Activated gamma-delta T cell treated with anti-CD3 and anti-CD28 coated beads, Interleukin-2, amount 50 U/mL, for 16 hours (primary cell): ENCODE data around the gene STX1B.
A peak's percentile ranks its signal among the peaks of the same experiment; 100 is the strongest.

Source experiments
- DNase-seq: peaks from one replicate; pipeline ENCODE4 v3.0.0-alpha.2; 2020; ENCODE audit warnings: low read depth

The STX1B gene

DNA sequence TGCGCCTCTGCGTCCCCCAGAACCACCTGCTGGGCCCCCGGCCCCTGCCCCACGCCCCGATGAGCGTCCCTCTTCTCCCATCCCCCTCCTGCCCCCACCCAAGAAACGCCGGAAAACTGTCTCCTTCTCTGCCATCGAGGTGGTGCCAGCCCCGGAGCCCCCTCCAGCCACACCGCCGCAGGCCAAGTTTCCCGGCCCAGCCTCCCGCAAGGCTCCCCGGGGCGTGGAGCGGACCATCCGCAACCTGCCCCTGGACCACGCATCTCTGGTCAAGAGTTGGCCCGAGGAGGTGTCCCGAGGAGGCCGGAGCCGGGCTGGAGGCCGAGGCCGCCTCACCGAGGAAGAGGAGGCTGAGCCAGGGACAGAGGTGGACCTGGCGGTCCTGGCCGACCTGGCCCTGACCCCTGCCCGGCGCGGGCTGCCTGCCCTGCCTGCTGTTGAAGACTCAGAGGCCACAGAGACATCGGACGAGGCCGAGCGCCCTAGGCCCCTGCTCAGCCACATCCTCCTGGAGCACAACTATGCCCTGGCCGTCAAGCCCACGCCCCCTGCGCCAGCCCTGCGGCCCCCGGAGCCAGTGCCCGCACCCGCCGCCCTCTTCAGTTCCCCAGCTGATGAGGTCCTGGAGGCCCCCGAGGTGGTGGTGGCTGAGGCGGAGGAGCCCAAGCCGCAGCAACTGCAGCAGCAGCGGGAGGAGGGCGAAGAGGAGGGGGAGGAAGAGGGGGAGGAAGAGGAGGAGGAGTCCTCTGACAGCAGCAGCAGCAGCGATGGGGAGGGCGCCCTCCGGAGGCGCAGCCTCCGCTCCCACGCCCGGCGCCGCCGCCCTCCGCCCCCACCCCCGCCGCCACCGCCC lies 31.0 kb downstream of the STX1B start:
- DNase-seq, result no peak

DNA sequence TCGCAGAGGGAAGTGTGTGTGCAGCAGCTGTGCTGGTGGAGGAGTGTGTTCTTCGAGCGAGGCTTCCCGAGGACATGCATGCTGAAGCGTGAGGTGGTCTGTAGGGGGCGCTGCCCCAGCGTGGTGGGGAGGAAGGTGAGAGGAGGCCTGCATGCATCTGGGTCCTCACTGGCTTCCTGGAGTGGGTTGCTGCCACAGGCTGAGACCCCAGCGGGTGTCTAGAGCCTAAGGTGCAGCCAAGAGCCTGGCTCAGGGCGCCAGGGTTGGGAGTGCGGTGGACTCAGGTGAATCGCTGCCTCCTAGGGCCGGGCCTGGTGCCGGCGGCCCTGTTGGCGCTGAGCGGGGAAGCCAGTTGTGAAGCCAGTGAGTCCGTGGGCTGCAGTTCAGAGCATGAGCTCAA lies 32.9 kb downstream of the STX1B start:
- no peak for DNase-seq

DNA sequence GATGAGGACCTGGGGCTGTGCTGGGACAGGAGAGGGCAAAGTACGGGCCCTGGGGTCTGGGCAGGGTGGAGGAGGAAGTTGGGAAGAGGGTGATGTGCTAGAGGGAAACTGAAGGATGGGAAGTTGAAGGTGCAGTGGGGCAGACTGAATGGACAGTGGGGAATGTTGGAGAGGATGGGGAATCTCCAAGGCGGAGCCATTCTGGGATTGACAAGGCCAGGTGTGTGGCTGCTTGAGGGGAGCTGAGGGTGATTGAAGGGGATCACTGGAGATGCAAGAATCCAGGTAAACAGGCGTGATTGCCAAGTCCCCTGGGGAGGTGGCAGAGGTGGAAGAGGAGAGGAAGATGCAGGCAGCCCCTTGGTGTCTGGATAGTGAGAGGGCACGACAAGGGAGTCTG lies 34.0 kb downstream of the STX1B start:
- DNase-seq, result no peak

DNA sequence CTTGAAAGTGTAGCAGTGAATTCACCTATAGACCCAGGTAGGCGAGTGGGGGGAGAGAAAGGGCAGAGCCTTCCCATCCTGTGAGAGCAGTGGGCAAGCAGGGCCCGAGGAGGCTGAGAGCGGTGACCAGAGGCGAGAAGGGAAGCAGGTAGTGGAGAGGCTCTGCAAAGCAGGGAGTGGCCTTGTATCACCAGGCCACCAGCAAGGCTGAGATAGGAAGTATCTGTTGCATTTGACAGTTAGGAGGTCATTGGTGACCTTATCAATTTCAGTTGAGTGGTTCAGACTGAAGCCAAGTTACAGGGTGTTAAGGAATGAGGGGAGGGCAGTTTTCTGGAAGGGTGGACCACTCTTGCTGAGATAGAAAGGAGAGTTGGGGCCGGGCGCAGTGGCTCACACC lies 36.1 kb downstream of the STX1B start:
- DNase-seq, result no peak

DNA sequence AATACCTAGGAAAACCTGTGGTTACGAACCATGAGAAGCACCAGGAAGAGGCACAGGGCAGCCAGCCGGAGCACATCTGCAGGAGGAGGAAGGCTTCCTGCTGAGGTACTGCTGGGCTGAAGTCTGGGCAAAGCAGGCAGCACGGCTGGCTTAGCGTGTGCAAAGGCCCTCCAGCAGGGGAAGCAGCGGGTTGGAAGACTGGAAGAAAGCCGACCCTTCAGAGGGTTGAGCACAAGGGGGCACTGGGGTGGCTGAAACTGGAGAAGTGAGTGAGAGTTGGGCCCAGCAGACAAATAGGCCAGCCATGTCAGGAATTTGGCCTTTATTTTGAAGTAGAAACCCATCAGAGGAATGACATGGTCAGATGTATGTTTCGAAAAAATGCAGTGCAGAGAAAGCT lies 37.6 kb downstream of the STX1B start:
- no peak for DNase-seq

DNA sequence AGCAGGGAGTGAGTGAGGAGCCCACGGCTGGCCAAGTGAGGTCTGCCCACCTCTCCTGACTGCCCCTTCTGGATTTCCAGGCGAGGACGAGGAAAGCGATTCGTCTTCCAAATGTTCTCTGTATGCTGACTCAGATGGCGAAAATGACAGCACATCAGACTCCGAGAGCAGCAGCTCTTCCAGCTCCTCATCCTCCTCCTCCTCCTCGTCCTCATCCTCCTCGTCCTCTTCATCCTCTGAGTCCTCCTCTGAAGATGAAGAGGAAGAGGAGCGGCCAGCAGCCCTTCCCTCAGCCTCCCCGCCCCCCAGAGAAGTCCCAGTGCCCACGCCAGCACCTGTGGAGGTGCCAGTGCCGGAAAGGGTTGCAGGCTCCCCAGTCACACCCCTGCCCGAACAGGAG lies 39.1 kb downstream of the STX1B start:
- DNase-seq, result no peak

DNA sequence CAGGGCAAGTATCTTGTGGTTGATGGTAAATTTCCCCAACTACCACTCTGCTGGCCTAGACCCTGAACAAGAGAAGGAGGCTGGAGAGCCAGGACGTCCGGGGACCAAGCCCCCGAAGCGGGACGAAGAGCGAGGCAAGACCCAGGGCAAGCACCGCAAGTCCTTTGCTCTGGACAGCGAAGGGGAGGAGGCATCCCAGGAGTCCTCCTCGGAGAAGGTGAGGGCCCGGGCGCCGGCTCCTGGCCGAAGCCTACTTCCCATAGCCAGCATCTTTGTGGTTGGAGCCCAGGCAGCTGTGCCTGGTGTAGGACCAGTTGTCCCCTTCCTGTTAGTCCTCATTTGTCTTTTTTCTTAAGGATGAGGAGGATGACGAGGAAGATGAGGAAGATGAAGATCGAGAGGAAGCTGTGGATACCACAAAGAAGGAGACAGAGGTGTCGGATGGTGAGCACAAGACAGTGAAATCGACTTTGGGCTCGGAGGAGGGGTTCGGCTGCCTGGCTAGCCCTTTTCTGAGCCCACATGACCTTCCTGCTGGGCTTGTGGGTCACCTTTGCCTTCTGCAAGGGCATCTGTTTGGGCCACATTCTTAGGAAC lies 41.1 kb downstream of the STX1B start:
- DNase-seq, result no peak

DNA sequence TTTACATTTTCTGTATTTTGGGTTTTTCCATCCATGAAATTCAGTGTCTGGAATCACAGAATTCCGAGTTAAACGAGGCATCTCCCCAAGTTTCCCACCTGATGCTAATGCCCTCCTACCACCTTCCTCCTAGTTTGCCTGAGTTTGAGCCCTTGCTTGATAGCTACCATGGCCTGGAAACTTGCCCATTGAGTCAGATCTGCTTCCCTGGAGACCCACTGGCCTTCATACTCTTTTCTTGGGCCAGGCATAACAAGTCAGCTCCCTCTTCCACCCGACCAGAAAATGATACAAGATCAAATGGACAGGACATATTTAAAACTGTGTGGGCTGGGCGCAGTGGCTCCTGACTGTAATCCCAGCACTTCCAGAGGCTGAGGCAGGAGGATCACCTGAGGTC lies 42.6 kb downstream of the STX1B start:
- DNase-seq, result no peak

DNA sequence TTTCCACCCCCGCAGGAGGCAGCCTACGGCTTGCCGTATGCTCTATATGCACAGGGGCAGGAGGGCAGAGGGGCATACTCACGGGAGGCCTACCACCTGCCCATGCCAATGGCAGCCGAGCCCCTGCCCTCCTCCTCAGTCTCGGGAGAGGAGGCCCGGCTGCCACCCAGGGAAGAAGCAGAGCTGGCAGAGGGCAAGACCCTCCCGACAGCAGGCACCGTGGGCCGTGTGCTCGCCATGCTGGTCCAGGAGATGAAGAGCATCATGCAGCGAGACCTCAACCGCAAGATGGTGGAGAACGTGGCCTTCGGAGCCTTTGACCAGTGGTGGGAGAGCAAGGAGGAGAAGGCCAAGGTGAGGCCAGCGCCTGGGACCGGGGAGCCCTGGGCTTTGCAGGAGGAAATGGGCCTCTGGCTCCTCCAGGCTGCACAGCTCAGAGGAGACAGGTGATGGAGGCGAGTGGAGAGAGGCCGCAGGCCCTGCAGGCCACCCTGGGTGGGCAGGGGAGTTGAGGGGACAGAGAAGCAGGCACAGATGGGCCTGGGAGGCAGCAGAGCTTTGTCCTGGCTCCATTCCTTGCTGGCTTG lies 44.3 kb downstream of the STX1B start:
- no peak for DNase-seq

DNA sequence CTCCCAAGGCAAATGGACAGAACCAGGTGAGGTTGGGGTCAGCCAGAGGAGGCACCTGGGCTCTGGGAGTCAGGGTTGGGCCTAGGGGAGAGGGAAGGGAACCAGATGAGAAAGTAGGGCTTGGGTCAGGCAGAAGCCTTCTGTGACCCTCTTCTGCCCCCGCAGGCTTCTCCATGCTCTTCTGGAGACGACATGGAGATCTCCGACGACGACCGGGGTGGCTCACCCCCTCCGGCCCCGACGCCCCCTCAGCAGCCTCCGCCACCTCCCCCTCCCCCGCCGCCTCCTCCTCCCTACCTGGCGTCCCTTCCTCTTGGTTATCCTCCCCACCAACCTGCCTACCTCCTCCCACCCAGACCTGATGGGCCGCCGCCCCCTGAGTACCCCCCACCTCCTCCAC lies 45.0 kb downstream of the STX1B start:
- no peak for DNase-seq

DNA sequence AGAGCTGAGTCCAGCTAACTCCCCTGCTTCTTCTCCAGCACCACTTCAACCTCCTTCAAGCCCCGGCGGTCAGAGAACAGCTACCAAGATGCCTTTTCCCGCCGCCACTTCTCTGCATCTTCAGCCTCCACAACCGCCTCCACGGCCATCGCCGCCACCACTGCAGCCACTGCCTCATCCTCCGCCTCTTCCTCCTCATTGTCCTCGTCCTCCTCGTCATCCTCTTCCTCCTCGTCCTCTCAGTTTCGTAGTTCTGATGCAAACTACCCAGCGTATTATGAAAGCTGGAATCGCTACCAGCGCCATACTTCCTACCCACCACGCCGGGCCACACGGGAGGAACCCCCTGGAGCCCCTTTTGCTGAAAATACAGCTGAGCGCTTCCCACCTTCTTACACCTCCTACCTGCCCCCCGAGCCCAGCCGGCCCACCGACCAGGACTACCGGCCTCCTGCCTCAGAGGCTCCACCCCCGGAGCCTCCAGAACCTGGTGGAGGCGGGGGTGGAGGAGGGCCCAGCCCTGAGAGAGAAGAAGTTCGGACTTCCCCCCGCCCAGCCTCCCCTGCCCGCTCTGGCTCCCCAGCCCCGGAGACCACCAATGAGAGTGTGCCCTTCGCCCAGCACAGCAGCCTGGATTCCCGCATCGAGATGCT lies 45.7 kb downstream of the STX1B start:
- DNase-seq, result no peak

DNA sequence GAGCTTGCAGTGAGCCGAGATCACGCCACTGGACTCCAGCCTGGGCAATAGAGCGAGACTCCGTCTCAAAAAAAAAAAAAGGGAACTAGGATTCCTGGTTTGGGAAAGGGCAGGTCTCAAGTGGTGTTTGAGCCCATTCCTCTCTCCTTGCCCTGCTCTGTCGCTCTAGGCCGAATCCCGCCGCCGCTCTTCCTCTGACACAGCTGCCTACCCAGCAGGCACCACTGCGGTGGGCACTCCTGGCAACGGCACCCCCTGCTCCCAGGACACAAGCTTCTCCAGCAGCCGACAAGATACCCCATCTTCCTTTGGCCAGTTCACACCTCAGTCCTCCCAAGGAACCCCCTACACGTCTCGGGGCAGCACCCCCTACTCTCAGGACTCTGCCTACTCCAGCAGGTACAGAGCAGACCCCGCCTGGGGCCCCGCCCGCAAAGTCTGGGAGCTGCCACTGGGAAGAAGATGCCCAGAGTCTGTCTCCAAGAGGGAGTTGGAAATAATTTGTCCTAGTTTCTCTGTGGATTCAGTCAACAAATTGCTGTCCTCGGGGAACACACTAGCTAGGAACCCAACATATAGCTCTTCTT lies 46.4 kb downstream of the STX1B start:
- DNase-seq, result no peak

DNA sequence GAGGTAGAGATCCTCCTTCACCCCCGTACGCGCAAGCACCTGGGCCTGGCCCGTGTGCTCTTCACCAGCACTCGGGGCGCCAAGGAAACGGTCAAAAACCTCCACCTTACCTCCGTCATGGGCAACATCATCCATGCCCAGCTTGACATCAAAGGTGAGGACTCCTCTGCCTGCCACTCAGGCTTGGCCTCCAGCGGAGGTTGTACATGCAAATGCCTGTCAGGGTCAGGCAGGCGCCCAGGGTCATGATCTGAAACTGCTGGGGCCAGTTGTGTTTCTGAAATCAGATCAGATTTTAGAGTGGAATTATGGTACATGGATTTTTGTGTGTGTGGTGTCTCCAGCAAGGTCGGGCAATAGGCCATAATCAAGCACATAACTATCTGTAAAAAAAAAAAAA lies 49.1 kb downstream of the STX1B start:
- DNase-seq, result no peak

DNA sequence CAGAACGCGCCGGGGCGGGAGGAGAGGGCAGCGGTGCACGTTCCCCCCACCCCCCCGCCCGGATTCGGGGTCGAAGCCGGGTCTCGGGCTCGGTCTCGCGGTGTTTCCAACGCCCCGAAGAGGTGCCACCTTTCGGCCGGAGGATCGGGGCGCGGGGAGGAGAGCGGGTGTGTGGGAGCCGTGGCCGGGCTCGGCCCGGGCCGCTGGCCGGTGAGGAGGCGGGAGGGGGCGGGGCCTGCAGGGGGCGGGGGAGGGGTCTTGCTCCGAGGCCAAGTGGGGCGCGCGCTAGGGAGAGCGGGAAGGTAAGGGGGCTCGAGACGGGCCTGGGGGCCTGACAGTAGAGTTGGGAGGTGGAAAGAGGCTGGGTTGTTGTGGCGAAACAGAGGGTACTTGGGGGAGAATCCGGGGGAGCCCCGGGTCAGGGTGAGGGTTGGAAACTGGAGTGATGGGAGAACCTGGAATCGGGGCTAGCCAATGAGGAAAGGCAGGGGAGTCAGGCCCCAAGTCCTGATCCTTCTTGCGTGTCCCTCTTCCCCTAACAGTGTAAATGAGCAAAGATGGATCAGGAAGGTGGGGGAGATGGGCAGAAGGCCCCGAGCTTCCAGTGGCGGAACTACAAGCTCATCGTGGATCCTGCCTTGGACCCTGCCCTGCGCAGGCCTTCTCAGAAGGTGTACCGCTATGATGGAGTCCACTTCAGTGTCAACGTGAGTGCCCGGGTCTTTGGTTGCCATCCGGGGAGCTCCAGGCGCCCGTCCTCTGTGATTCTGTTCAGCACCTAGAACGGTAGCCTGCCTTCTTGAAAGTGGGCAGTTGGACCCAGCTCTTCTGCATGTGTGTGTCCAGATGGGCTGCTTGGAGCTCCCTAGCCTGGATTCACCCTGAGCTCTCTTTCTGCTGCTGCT lies 52.0 kb downstream of the STX1B start:
- no peak for DNase-seq

DNA sequence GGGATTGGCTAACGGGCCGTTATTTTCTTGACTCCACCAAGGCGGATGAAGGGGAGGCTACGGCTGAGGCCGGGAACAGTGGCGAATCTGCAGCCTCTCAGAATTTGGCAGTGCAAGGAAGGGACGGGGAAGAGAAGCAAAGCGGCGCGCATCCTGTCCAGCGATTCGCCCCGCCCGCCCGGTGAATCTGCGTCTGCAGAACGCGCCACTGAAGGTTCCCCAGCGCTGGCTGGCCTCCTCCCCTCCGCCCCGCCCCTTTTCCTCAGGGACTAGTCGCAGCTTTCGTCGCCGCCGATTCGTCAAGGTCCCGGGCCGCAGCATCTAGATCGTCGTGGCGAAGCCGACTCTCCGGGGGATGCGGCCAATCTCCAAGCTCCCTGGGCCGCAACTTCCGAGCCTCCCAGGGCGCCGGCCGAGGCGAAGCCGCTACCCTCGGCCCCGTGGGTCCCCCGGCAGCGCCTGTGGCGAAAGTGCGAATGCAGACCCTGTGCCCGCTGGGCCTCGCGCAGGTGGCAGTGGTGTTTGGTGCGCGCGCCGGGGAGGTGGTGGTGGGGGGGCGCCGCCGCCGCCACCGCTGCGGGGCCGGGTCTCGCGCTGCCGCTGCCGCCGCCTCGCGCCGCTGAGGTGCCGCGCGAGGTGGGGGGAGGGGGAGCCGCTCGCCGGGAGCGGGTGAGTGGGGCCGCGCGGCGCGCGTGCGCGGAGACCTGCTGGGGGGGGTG lies 52.8 kb downstream of the STX1B start, which contains the start of gene SETD1A:
SETD1A (plus strand) TSS at position 299 of the 719 bp plus-strand sequence. CDS start 978 bp downstream, outside the sequence.
- peak; percentile 96 for DNase-seq

DNA sequence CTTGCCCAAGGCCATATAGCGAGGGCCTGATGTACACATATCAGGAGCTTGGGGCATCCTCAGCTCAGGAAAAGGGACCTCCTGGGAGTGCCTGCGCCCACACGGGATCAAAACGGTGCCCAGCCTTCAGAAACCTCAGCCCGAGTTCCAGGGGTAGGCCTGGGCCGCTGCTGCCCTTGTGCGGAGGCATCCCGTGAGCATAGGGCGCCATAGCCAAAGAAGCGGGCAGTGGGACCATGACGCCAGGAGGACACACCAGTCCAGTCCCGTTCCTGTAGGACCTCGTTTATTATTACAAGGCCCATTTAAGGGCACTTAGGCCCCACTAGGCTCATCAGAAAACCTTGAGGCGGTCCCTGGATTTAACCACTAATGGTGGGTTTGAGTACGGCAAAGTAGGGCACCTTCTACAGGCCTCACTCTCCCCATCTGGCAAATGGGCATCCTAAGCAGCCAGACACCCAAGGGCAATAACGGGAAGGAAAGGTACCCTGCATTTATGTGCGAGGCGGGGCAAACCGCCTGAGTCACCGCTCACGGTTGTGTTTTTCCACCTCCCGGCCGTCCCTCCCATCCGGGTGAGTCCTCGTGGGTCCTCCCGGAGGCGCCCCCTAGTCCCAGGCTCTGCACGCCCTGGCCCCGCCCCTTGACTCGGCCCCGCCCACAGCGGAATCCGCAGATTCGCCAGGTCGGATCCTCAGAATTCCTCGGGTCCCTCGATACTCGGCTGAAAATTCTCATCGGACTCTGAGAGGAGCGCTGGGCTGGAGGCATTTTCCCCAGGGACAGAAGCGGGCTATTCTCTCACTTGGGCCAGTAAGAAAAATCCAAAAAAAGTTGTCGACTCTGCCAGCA lies 53.6 kb downstream of the STX1B start:
- DNase-seq, result peak; percentile 84

DNA sequence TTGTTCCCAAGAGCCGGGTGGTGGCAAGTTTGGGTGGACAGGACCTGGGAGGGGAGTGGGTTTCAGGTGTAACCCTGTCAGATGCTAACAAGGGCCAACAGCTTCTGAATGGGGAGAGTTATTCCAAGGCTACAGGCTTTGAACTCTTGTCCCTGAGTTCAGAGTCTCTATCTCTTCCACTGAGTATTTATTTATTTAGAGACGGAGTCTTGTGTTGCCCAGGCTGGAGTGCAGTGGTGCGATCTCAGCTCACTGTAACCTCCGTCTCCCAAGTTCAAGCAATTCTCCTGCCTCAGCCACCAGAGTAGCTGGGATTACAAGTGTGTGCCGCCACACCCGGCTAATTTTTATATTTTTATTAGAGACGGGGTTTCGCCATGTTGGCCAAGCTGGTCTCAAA lies 55.4 kb downstream of the STX1B start:
- no peak for DNase-seq

DNA sequence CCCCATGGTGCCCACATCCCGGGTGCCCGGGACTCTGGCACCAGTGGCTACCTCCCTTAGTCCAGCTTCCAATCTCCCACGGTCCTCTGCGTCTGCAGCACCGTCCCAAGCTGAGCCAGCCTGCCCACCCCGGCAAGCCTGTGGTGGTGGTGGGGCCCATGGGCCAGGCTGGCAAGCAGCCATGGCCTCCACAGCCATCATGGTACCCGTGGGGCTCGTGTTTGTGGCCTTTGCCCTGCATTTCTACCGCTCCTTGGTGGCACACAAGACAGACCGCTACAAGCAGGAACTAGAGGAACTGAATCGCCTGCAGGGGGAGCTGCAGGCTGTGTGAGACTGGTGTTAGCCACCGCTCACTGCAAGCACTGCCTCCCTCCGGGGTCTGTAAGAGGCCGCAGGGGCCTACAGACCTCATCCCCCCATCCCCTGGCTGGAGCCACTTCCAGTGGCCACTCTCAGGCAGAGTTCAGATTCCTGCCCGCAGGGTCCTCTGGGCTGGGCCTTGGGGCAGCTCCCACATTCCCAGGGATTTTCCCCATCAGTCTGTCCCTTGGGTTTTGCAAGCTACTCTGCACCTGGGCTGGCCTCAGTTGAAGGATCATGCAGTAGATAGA lies 56.8 kb downstream of the STX1B start:
- DNase-seq, result peak; percentile 46

DNA sequence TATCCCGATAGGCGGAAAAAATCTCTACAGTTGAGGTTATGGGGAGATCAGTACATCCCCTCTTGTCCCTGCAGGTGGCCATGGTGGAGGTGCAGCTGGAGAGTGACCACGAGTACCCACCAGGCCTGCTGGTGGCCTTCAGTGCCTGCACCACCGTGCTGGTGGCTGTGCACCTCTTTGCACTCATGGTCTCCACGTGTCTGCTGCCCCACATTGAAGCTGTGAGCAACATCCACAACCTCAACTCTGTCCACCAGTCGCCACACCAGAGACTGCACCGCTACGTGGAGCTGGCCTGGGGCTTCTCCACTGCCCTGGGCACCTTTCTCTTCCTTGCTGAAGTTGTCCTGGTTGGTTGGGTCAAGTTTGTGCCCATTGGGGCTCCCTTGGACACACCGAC lies 57.3 kb downstream of the STX1B start:
- DNase-seq, result no peak
